ENCODE data around the gene KDSR.
A peak's percentile ranks its signal among the peaks of the same experiment; 100 is the strongest.

Gene KDSR

GRCh38 chr18:63325086-63325686 lies 41.8 kb downstream of the KDSR start:
- Histone ChIP-seq H3K27ac (ENCODE audit: low read depth, low read length, poor library complexity, severe bottlenecking) (no peak overlapping the region), H3F3A (ENCODE audit: insufficient read depth, low read length) (no peaks in the 10 kb centered on the region)

GRCh38 chr18:63322908-63323634 lies 43.9 kb downstream of the KDSR start:
- H3K36me3 ChIP-seq (ENCODE audit: insufficient read depth, low read length) = peaks cover 14% of the 10 kb centered on the region
- no peaks in the 10 kb centered on the region for H3K9me3 ChIP-seq (ENCODE audit: low read length)
- peak overlapping the region; percentile 95 for H3K27ac ChIP-seq (ENCODE audit: low read depth, low read length, poor library complexity, severe bottlenecking)
- H3K27me3 ChIP-seq (ENCODE audit: insufficient read depth, low read length) = no peaks in the 10 kb centered on the region
- TF ChIP-seq EZH2 (IDR thresholded peaks at IDR 0.05; ENCODE audit: borderline replicate concordance, low read length) (no peak), CTCF (IDR thresholded peaks at IDR 0.05; ENCODE audit: low read length) (peak; percentile 84)
- peak overlapping the region; percentile 87 for H3K9ac ChIP-seq (ENCODE audit: low read length)
- H3K4me2 ChIP-seq (ENCODE audit: low read length) = peak overlapping the region; percentile 87
- no peaks in the 10 kb centered on the region for H3F3A ChIP-seq (ENCODE audit: insufficient read depth, low read length)
- peak overlapping the region; percentile 86 for H3K4me3 ChIP-seq (ENCODE audit: low read depth, low read length, poor library complexity, severe bottlenecking)
- no peak overlapping the region for H2AFZ ChIP-seq (ENCODE audit: low read length)
- no peaks in the 10 kb centered on the region for H3K9me2 ChIP-seq (ENCODE audit: low read depth, low read length)
- peaks cover 19% of the 10 kb centered on the region for H3K79me2 ChIP-seq (ENCODE audit: insufficient read depth, low read length)
- H3K4me1 ChIP-seq (ENCODE audit: insufficient read depth, low read length, severe bottlenecking) = peaks cover 29% of the 10 kb centered on the region
- H4K20me1 ChIP-seq (ENCODE audit: insufficient read depth, low read length) = no peaks in the 10 kb centered on the region

More at GRCh38 chr18:63325086-63325686, 41.8 kb downstream of the KDSR start:
- peaks cover 29% of the 10 kb centered on the region for H3K4me1 ChIP-seq (ENCODE audit: insufficient read depth, low read length, severe bottlenecking)
- H4K20me1 ChIP-seq (ENCODE audit: insufficient read depth, low read length) = no peaks in the 10 kb centered on the region
- peak overlapping the region; percentile 25; the same call in 1 of the 2 replicates for H3K4me2 ChIP-seq (ENCODE audit: low read length)
- H3K27me3 ChIP-seq (ENCODE audit: insufficient read depth, low read length) = no peaks in the 10 kb centered on the region
- H3K79me2 ChIP-seq (ENCODE audit: insufficient read depth, low read length) = peaks cover 5% of the 10 kb centered on the region; the same call in 1 of the 2 replicates
- H2AFZ ChIP-seq (ENCODE audit: low read length) = no peak overlapping the region
- H3K4me3 ChIP-seq (ENCODE audit: low read depth, low read length, poor library complexity, severe bottlenecking) = no peak overlapping the region
- no peaks in the 10 kb centered on the region for H3K9me2 ChIP-seq (ENCODE audit: low read depth, low read length)
- no peak overlapping the region for H3K9ac ChIP-seq (ENCODE audit: low read length)
- peaks cover 6% of the 10 kb centered on the region; the same call in 1 of the 2 replicates for H3K36me3 ChIP-seq (ENCODE audit: insufficient read depth, low read length)
- no peaks in the 10 kb centered on the region for H3K9me3 ChIP-seq (ENCODE audit: low read length)
- TF ChIP-seq EZH2 (IDR thresholded peaks at IDR 0.05; ENCODE audit: borderline replicate concordance, low read length) = no peak
- TF ChIP-seq CTCF (IDR thresholded peaks at IDR 0.05; ENCODE audit: low read length) = no peak

GRCh38 chr18:63322206-63322605 lies 44.8 kb downstream of the KDSR start:
- H3K27me3 ChIP-seq (ENCODE audit: insufficient read depth, low read length) = no peaks in the 10 kb centered on the region
- no peaks in the 10 kb centered on the region for H4K20me1 ChIP-seq (ENCODE audit: insufficient read depth, low read length)
- TF ChIP-seq CTCF (IDR thresholded peaks at IDR 0.05; ENCODE audit: low read length) (no peak), EZH2 (IDR thresholded peaks at IDR 0.05; ENCODE audit: borderline replicate concordance, low read length) (no peak)
- H3K79me2 ChIP-seq (ENCODE audit: insufficient read depth, low read length) = peaks cover 28% of the 10 kb centered on the region
- peak overlapping the region; percentile 86 for H3K4me3 ChIP-seq (ENCODE audit: low read depth, low read length, poor library complexity, severe bottlenecking)
- no peak overlapping the region for H2AFZ ChIP-seq (ENCODE audit: low read length)
- H3K9me3 ChIP-seq (ENCODE audit: low read length) = no peaks in the 10 kb centered on the region
- H3K4me1 ChIP-seq (ENCODE audit: insufficient read depth, low read length, severe bottlenecking) = peaks cover 29% of the 10 kb centered on the region
- no peaks in the 10 kb centered on the region for H3K9me2 ChIP-seq (ENCODE audit: low read depth, low read length)
- peak overlapping the region; percentile 87 for H3K4me2 ChIP-seq (ENCODE audit: low read length)
- peak overlapping the region; percentile 95 for H3K27ac ChIP-seq (ENCODE audit: low read depth, low read length, poor library complexity, severe bottlenecking)
- H3K36me3 ChIP-seq (ENCODE audit: insufficient read depth, low read length) = peaks cover 22% of the 10 kb centered on the region
- H3K9ac ChIP-seq (ENCODE audit: low read length) = peak overlapping the region; percentile 87
- no peaks in the 10 kb centered on the region for H3F3A ChIP-seq (ENCODE audit: insufficient read depth, low read length)

All from OCI-LY1 (cell line).